HCT116 (cell line): ENCODE results near the gene CDH23. TPM values are rescaled to one million over a fixed set of nuclear protein-coding genes. Genes with fewer than 3 reads are reported as not detected.

Source experiments
- ATAC-seq: fragments of 200-7000 bp; cut with Tn5 transposase; 2 replicates; pipeline ENCODE4 v1.9.1; 2020; ENCODE audit warnings: mild to moderate bottlenecking, moderate library complexity
- BruUV-seq: library from RNA; stranded (reverse); fragments of 400-500 nt; replicated peaks from 2 replicates; lab custom pipeline; 2021; lab: Mats Ljungman, UMichigan
- CTCF ChIA-PET: fragments of 300-600 bp; sonication (Branson Sonifier 250); formaldehyde crosslinking; loops from one replicate; lab custom pipeline; 2021; ENCODE audit warnings: antibody characterized with exemption; lab: Charles Lee
- POLR2A ChIA-PET: fragments of 300-600, 350-600 bp; sonication (Branson Sonifier 250); formaldehyde crosslinking; loops from one replicate; lab custom pipeline; 2021; ENCODE audit warnings: antibody characterized with exemption; lab: Charles Lee
- RAD21 ChIA-PET, 2 experiments: fragments of 300-600 bp; sonication (Branson Sonifier 250); formaldehyde crosslinking; loops; one replicate each; lab custom pipeline; 2023; ENCODE audit warnings: low total read pairs in 2 of 2; ENCODE audit not compliant: uncharacterized antibody in 2 of 2, unreplicated experiment in 2 of 2, low non-redundant PET in 1 of 2; lab: Charles Lee
- DNase-seq: peaks from one replicate; pipeline ENCODE4 v3.0.0-alpha.2; 2010; ENCODE audit warnings: low read depth, low spot score
- H2AFZ ChIP-seq: fragments of 200-600 bp; shearing (Covaris generic), sonication (generic); 2 replicates; pipeline ENCODE4 v1.6.1; 2017; ENCODE audit warnings: low read depth, mixed run types, mixed read lengths, antibody characterized with exemption, low read length; ENCODE audit not compliant: poor library complexity, severe bottlenecking
- H3K27ac ChIP-seq: 2 replicates; pipeline ENCODE4 v1.5.1; 2012; ENCODE audit warnings: low read depth, low read length
- H3K27me3 ChIP-seq: fragments of 200-600 bp; sonication (generic); 2 replicates; pipeline ENCODE4 v1.6.1; 2016; ENCODE audit warnings: mixed run types, low read length, mixed read lengths; ENCODE audit not compliant: insufficient read depth
- H3K36me3 ChIP-seq, 2 experiments: fragments of 200-500 bp in 1 of 2; fragments of 200-600 bp in 1 of 2; sonication (Bioruptor generic) in 1 of 2; sonication (generic) in 1 of 2; 2 replicates each; pipeline versions ENCODE4 v1.5.1 to v1.6.1; 2014 to 2016; ENCODE audit warnings: low read length in 2 of 2, inconsistent platforms in 1 of 2, mixed read lengths in 1 of 2, mixed run types in 1 of 2; ENCODE audit not compliant: insufficient read depth in 2 of 2, control insufficient read depth in 1 of 2
- H3K4me1 ChIP-seq, 2 experiments: fragments of 200-600 bp in 1 of 2; sonication (generic) in 1 of 2; 2 replicates each; pipeline versions ENCODE4 v1.5.1 to v1.6.1; 2012 to 2017; ENCODE audit warnings: low read length in 2 of 2, inconsistent platforms in 1 of 2, mild to moderate bottlenecking in 1 of 2, mixed read lengths in 1 of 2, mixed run types in 1 of 2, moderate library complexity in 1 of 2; ENCODE audit not compliant: insufficient read depth in 2 of 2, control insufficient read depth in 1 of 2
- H3K4me2 ChIP-seq: fragments of 200-600 bp; sonication (generic); 2 replicates; pipeline ENCODE4 v1.6.1; 2017; ENCODE audit warnings: mixed run types, low read length, mixed read lengths
- H3K4me3 ChIP-seq, 2 experiments: fragments of 200-600 bp in 1 of 2; sonication (generic) in 1 of 2; replicated peaks in 1 of 2; 2 replicates each; pipeline ENCODE4 v1.5.1; 2011 to 2016; ENCODE audit warnings: low read length in 2 of 2, control low read depth in 1 of 2, low read depth in 1 of 2, mild to moderate bottlenecking in 1 of 2, mixed read lengths in 1 of 2, mixed run types in 1 of 2
- H3K79me2 ChIP-seq: fragments of 200-600 bp; sonication (generic); 2 replicates; pipeline ENCODE4 v1.6.1; 2017; ENCODE audit warnings: mild to moderate bottlenecking, mixed run types, low read length, moderate library complexity, mixed read lengths; ENCODE audit not compliant: insufficient read depth
- H3K9ac ChIP-seq: fragments of 200-600 bp; sonication (generic); 2 replicates; pipeline ENCODE4 v1.6.1; 2016; ENCODE audit warnings: low read length, mixed read lengths
- H3K9me2 ChIP-seq: fragments of 200-600 bp; sonication (generic), shearing (Covaris generic); 2 replicates; pipeline ENCODE4 v1.6.1; 2017; ENCODE audit warnings: mixed run types, mild to moderate bottlenecking, moderate library complexity; ENCODE audit not compliant: insufficient read depth
- H3K9me3 ChIP-seq, 2 experiments: fragments of 200-500 bp in 1 of 2; fragments of 200-600 bp in 1 of 2; sonication (Bioruptor generic) in 1 of 2; sonication (generic) in 1 of 2; 2 replicates each; pipeline ENCODE4 v1.6.1; 2014 to 2017; ENCODE audit warnings: low read length in 2 of 2, mixed read lengths in 2 of 2, inconsistent platforms in 1 of 2, low read depth in 1 of 2, mild to moderate bottlenecking in 1 of 2, mixed run types in 1 of 2, moderate library complexity in 1 of 2; ENCODE audit not compliant: control insufficient read depth in 1 of 2, insufficient read depth in 1 of 2
- H4K20me1 ChIP-seq: fragments of 200-600 bp; sonication (generic), shearing (Covaris generic); 2 replicates; pipeline ENCODE4 v1.6.1; 2017; ENCODE audit warnings: mixed run types, mild to moderate bottlenecking, moderate library complexity; ENCODE audit not compliant: insufficient read depth
- CBX3 ChIP-seq: IDR thresholded peaks from 2 replicates; pipeline ENCODE4 v1.6.1; 2012; ENCODE audit warnings: low read depth
- CEBPB ChIP-seq: IDR thresholded peaks from 2 replicates; pipeline ENCODE4 v1.6.1; 2012; ENCODE audit warnings: low read depth
- EGR1 ChIP-seq: IDR thresholded peaks from 2 replicates; pipeline ENCODE4 v1.6.1; 2012; ENCODE audit warnings: low read depth
- ELF1 ChIP-seq: IDR thresholded peaks from 2 replicates; pipeline ENCODE4 v1.6.1; 2012; ENCODE audit warnings: low read depth, borderline replicate concordance
- EZH2 ChIP-seq: fragments of 200-600 bp; sonication (generic); IDR thresholded peaks from 2 replicates; pipeline ENCODE4 v1.6.1; 2017; ENCODE audit warnings: antibody characterized with exemption, mixed run types
- EZH2phosphoT487 ChIP-seq: fragments of 200-600 bp; IDR thresholded peaks from 2 replicates; pipeline ENCODE4 v1.6.1; 2018; ENCODE audit warnings: antibody characterized with exemption, borderline replicate concordance
- FOSL1 ChIP-seq: IDR thresholded peaks from 2 replicates; pipeline ENCODE4 v1.6.1; 2012; ENCODE audit warnings: low read depth
- JUND ChIP-seq: IDR thresholded peaks from 2 replicates; pipeline ENCODE4 v1.6.1; 2012
- POLR2A ChIP-seq: IDR thresholded peaks from 2 replicates; pipeline ENCODE4 v1.7.0; 2011; ENCODE audit warnings: borderline replicate concordance; ENCODE audit not compliant: insufficient read depth, insufficient read length; ENCODE audit errors: extremely low read depth
- RAD21 ChIP-seq: IDR thresholded peaks from 2 replicates; pipeline ENCODE4 v1.6.1; 2012; ENCODE audit warnings: low read depth, mild to moderate bottlenecking
- SP1 ChIP-seq: IDR thresholded peaks from 2 replicates; pipeline ENCODE4 v1.6.1; 2012; ENCODE audit warnings: low read depth
- SRF ChIP-seq: IDR thresholded peaks from 2 replicates; pipeline ENCODE4 v1.6.1; 2012; ENCODE audit warnings: low read depth
- TCF7L2 ChIP-seq: IDR thresholded peaks from 2 replicates; pipeline ENCODE4 v1.7.0; 2011; ENCODE audit warnings: borderline replicate concordance, inconsistent platforms; ENCODE audit not compliant: insufficient read depth, insufficient read length; ENCODE audit errors: extremely low read depth
- YY1 ChIP-seq: IDR thresholded peaks from 2 replicates; pipeline ENCODE4 v1.6.1; 2011; ENCODE audit warnings: low read length, low read depth, moderate library complexity, mild to moderate bottlenecking; ENCODE audit not compliant: insufficient replicate concordance; ENCODE audit errors: extremely low read depth
- ZFX ChIP-seq: fragments of 450-650 bp; IDR thresholded peaks from 2 replicates; pipeline ENCODE4 v1.6.1; 2017
- ZNF274 ChIP-seq: fragments of 200-500 bp; sonication (Bioruptor generic); IDR thresholded peaks from 2 replicates; pipeline ENCODE4 v1.6.1; 2014; ENCODE audit warnings: mild to moderate bottlenecking, low read depth, low read length, inconsistent platforms
- intact Hi-C: fragments of 100-400 bp; cut with micrococcal nuclease; formaldehyde crosslinking; loops from 2 replicates; pipeline ENCODE4 v1.10.0; 2022
- total RNA-seq: library from RNA; stranded (reverse); gene quantifications from one replicate; pipeline ENCODE4 v1.2.1, GENCODE V29; 2021; ENCODE audit not compliant: unreplicated experiment
- TF ChIP-seq, protein P1 (sequence below): IDR thresholded peaks from 2 replicates; pipeline ENCODE4 v1.6.1; 2012
- TF ChIP-seq, protein P2 (sequence below): IDR thresholded peaks from 2 replicates; pipeline ENCODE4 v1.6.1; 2011; ENCODE audit warnings: mild to moderate bottlenecking, low read length, moderate library complexity; ENCODE audit not compliant: insufficient replicate concordance; ENCODE audit errors: extremely low read depth
- TF ChIP-seq, protein P3 (sequence below), 3 experiments: fragments of 200-600 bp in 1 of 3; sonication (generic) in 1 of 3; IDR thresholded peaks in 2 of 3; conservative IDR thresholded peaks in 1 of 3; 2 replicates each; pipeline ENCODE4 v1.5.1; 2012 to 2017; ENCODE audit warnings: low read depth in 2 of 3, low read length in 2 of 3, antibody characterized with exemption in 1 of 3, borderline replicate concordance in 1 of 3, control low read depth in 1 of 3, mild to moderate bottlenecking in 1 of 3, mixed read lengths in 1 of 3, mixed run types in 1 of 3, moderate library complexity in 1 of 3; ENCODE audit not compliant: insufficient read depth in 1 of 3
- TF ChIP-seq, protein P4 (sequence below): IDR thresholded peaks from 2 replicates; pipeline ENCODE4 v1.6.1; 2012; ENCODE audit warnings: low read depth

CDH23 gene
- total RNA-seq, 1 experiment from 2014 or later: not detected

DNA sequence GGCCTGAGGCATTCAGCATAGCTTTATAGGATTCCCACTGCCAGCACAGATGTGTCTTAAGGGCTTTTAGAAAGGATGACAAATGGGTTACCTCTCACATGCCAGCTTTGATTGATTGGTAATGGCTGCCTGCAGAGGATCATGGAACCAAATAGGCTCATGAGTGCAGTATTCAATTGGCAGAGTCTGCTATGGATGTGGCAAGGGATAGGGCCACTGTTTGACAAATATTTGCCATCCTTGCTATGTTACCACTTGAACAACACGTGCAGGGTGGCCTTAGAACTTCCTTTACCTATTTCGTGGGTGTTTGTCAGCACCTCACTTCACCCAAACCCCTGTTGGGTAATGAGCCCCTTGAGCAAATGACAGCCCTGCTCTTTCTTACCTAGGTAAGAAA, 183.7 kb downstream of the CDH23 start:
- BruUV-seq: no TSS peak
- ChIA-PET RAD21 (no interaction called here), CTCF (interaction anchor here (0.5 kb wide), 1 partner anchor 29 kb away, joined by 3 read pairs; no protein-coding TSS in a partner anchor), POLR2A (no interaction called here)
- Histone ChIP-seq H3K4me3 (no peak overlapping the region), H3K36me3 (no peaks in the 10 kb centered on the region), H3K9ac (no peak overlapping the region), H3K27me3 (peaks cover 8% of the 10 kb centered on the region; the same call in 1 of the 2 replicates), H4K20me1 (no peaks in the 10 kb centered on the region), H3K4me1 (no peaks in the 10 kb centered on the region), H3K9me3 (no peaks in the 10 kb centered on the region), H3K9me2 (no peaks in the 10 kb centered on the region), H3K79me2 (no peaks in the 10 kb centered on the region), H3K27ac (no peak overlapping the region), H3K4me2 (no peak overlapping the region), H2AFZ (no peak overlapping the region)
- intact Hi-C loops: loop anchor here (10.0 kb wide), 1 partner anchor 214 kb away; no protein-coding TSS in a partner anchor
- no peak for DNase-seq
- TF ChIP-seq, protein P1, sequence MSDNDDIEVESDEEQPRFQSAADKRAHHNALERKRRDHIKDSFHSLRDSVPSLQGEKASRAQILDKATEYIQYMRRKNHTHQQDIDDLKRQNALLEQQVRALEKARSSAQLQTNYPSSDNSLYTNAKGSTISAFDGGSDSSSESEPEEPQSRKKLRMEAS: no peak
- TF ChIP-seq RAD21 (no peak), EGR1 (no peak), SP1 (no peak), FOSL1 (no peak), JUND (no peak), CEBPB (no peak), EZH2 (no peak), CBX3 (no peak), YY1 (no peak), ZNF274 (no peak), SRF (no peak), ELF1 (no peak), ZFX (no peak), EZH2phosphoT487 (no peak), TCF7L2 (no peak), POLR2A (no peak)
- TF ChIP-seq, protein P2, sequence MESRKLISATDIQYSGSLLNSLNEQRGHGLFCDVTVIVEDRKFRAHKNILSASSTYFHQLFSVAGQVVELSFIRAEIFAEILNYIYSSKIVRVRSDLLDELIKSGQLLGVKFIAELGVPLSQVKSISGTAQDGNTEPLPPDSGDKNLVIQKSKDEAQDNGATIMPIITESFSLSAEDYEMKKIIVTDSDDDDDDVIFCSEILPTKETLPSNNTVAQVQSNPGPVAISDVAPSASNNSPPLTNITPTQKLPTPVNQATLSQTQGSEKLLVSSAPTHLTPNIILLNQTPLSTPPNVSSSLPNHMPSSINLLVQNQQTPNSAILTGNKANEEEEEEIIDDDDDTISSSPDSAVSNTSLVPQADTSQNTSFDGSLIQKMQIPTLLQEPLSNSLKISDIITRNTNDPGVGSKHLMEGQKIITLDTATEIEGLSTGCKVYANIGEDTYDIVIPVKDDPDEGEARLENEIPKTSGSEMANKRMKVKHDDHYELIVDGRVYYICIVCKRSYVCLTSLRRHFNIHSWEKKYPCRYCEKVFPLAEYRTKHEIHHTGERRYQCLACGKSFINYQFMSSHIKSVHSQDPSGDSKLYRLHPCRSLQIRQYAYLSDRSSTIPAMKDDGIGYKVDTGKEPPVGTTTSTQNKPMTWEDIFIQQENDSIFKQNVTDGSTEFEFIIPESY: no peak
- TF ChIP-seq, protein P3, sequence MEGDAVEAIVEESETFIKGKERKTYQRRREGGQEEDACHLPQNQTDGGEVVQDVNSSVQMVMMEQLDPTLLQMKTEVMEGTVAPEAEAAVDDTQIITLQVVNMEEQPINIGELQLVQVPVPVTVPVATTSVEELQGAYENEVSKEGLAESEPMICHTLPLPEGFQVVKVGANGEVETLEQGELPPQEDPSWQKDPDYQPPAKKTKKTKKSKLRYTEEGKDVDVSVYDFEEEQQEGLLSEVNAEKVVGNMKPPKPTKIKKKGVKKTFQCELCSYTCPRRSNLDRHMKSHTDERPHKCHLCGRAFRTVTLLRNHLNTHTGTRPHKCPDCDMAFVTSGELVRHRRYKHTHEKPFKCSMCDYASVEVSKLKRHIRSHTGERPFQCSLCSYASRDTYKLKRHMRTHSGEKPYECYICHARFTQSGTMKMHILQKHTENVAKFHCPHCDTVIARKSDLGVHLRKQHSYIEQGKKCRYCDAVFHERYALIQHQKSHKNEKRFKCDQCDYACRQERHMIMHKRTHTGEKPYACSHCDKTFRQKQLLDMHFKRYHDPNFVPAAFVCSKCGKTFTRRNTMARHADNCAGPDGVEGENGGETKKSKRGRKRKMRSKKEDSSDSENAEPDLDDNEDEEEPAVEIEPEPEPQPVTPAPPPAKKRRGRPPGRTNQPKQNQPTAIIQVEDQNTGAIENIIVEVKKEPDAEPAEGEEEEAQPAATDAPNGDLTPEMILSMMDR (IDR thresholded peaks at IDR 0.05 in 2 of 3, conservative IDR thresholded peaks at IDR 0.05 in 1 of 3; ENCODE audit: borderline replicate concordance in 1 of 3, insufficient read depth in 1 of 3, low read depth in 2 of 3, low read length in 2 of 3): no peak
- TF ChIP-seq, protein P4, sequence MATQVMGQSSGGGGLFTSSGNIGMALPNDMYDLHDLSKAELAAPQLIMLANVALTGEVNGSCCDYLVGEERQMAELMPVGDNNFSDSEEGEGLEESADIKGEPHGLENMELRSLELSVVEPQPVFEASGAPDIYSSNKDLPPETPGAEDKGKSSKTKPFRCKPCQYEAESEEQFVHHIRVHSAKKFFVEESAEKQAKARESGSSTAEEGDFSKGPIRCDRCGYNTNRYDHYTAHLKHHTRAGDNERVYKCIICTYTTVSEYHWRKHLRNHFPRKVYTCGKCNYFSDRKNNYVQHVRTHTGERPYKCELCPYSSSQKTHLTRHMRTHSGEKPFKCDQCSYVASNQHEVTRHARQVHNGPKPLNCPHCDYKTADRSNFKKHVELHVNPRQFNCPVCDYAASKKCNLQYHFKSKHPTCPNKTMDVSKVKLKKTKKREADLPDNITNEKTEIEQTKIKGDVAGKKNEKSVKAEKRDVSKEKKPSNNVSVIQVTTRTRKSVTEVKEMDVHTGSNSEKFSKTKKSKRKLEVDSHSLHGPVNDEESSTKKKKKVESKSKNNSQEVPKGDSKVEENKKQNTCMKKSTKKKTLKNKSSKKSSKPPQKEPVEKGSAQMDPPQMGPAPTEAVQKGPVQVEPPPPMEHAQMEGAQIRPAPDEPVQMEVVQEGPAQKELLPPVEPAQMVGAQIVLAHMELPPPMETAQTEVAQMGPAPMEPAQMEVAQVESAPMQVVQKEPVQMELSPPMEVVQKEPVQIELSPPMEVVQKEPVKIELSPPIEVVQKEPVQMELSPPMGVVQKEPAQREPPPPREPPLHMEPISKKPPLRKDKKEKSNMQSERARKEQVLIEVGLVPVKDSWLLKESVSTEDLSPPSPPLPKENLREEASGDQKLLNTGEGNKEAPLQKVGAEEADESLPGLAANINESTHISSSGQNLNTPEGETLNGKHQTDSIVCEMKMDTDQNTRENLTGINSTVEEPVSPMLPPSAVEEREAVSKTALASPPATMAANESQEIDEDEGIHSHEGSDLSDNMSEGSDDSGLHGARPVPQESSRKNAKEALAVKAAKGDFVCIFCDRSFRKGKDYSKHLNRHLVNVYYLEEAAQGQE: no peak
- ATAC-seq: no peak
